ENCODE data around the gene SLC22A1.
"Not testable (repeated sequence)": the region's sequence is repeated elsewhere in the genome, so short reads cannot be mapped to it uniquely, and the experiment has no call there.

SLC22A1 gene

GRCh38 chr6:160139420-160139851 is 17.8 kb downstream of the SLC22A1 start:
- no peak for DNase-seq

GRCh38 chr6:160140493-160140892 is 18.9 kb downstream of the SLC22A1 start:
- DNase-seq: not testable (repeated sequence)

GRCh38 chr6:160141001-160141726 is 19.5 kb downstream of the SLC22A1 start:
- DNase-seq: no peak

GRCh38 chr6:160142115-160142715 is 20.6 kb downstream of the SLC22A1 start:
- DNase-seq: no peak

GRCh38 chr6:160146454-160147145 is 25.0 kb downstream of the SLC22A1 start:
- DNase-seq: no peak

- DNase-seq: no peak
Measured at GRCh38 chr6:160147146-160147536, 25.5 kb downstream of the SLC22A1 start.

GRCh38 chr6:160154471-160154870 is 32.9 kb downstream of the SLC22A1 start:
- no peak for DNase-seq

GRCh38 chr6:160156842-160157241 is 35.2 kb downstream of the SLC22A1 start:
- DNase-seq: no peak

GRCh38 chr6:160160450-160160849 is 38.8 kb downstream of the SLC22A1 start:
- DNase-seq: no peak

- DNase-seq: no peak
Measured at GRCh38 chr6:160160929-160161646, 39.5 kb downstream of the SLC22A1 start.

GRCh38 chr6:160161647-160161986 is 40.0 kb downstream of the SLC22A1 start:
- DNase-seq: no peak

GRCh38 chr6:160162030-160162566 is 40.5 kb downstream of the SLC22A1 start:
- DNase-seq: no peak

- no peak for DNase-seq
Measured at GRCh38 chr6:160163425-160163824, 41.8 kb downstream of the SLC22A1 start.

GRCh38 chr6:160163912-160164311 is 42.3 kb downstream of the SLC22A1 start:
- no peak for DNase-seq

GRCh38 chr6:160165928-160166327 is 44.3 kb downstream of the SLC22A1 start:
- not testable (repeated sequence) for DNase-seq

- no peak for DNase-seq
Measured at GRCh38 chr6:160167604-160168399, 46.2 kb downstream of the SLC22A1 start.

GRCh38 chr6:160170018-160170680 is 48.5 kb downstream of the SLC22A1 start:
- no peak for DNase-seq

- DNase-seq: no peak
Measured at GRCh38 chr6:160172704-160173103, 51.1 kb downstream of the SLC22A1 start.

- no peak for DNase-seq
Measured at GRCh38 chr6:160173806-160174527, 52.4 kb downstream of the SLC22A1 start.

- no peak for DNase-seq
Measured at GRCh38 chr6:160174681-160175080, 53.1 kb downstream of the SLC22A1 start.

GRCh38 chr6:160177220-160177619 is 55.6 kb downstream of the SLC22A1 start:
- no peak for DNase-seq

Measured in GDM1 (cell line).